Esophagus squamous epithelium (tissue), 5 donors: ENCODE measurements around the gene APOO. TPM values are rescaled to one million over a fixed set of nuclear protein-coding genes. Genes with fewer than 3 reads are reported as not detected.

Experiments used
- DNase-seq: peaks from one replicate; lab custom pipeline; 2025; lab: John Stamatoyannopoulos, UW
- H3K27ac ChIP-seq, 4 donors: fragments of 200-600 bp; sonication (generic); one replicate each; pipeline ENCODE4 v1.5.1; 2016 to 2019; ENCODE audit warnings: mild to moderate bottlenecking in 1 of 4
- H3K27me3 ChIP-seq, 4 donors: fragments of 200-600 bp; sonication (generic); 1 replicate in 3 of 4; 2 replicates in 1 of 4; pipeline versions ENCODE4 v1.5.1 to v1.6.0; 2017 to 2021; ENCODE audit warnings: antibody characterized with exemption in 1 of 4
- H3K36me3 ChIP-seq, 3 donors: fragments of 200-600 bp; sonication (generic); one replicate each; pipeline ENCODE4 v1.5.1; 2016 to 2019
- H3K4me1 ChIP-seq, 3 donors: fragments of 200-600 bp; sonication (generic); one replicate each; pipeline ENCODE4 v1.5.1; 2017 to 2019
- H3K4me3 ChIP-seq, 4 donors: fragments of 200-600 bp; sonication (generic); 1 replicate in 3 of 4; 2 replicates in 1 of 4; pipeline ENCODE4 v1.5.1; 2016 to 2019; ENCODE audit warnings: mild to moderate bottlenecking in 2 of 4, moderate library complexity in 1 of 4
- H3K9me3 ChIP-seq, 3 donors: fragments of 200-600 bp; sonication (generic); one replicate each; pipeline ENCODE4 v1.5.1; 2016 to 2019
- POLR2A ChIP-seq, 4 donors: fragments of 450-650 bp; IDR thresholded peaks; one replicate each; pipeline ENCODE4 v1.6.1; 2017; ENCODE audit warnings: antibody characterized with exemption in 4 of 4, mild to moderate bottlenecking in 4 of 4, moderate library complexity in 3 of 4
- WGBS, 2 donors: methylation state at CpG; one replicate each; pipeline ENCODE4 v1.1.5; 2018; 5-methylcytosine and 5-hydroxymethylcytosine counted together
- intact Hi-C: fragments of 100-400 bp; cut with DNase I; formaldehyde crosslinking; loops from one replicate; pipeline ENCODE4 v1.15.0; 2022
- total RNA-seq, 4 donors: library from RNA; depleted of rRNA; stranded (reverse); fragments of >200 nt; gene quantifications; one replicate each; pipeline ENCODE4 v1.1.0, GENCODE V29; 2016
- TF ChIP-seq, protein P1 (sequence below), 6 experiments: fragments of 450-650 bp in 4 of 6; fragments of 200-600 bp in 2 of 6; sonication (generic) in 2 of 6; IDR thresholded peaks; one replicate each; pipeline ENCODE4 v1.5.1; 2016 to 2019; ENCODE audit warnings: antibody characterized with exemption in 6 of 6, mild to moderate bottlenecking in 4 of 6, moderate library complexity in 4 of 6
- donor health status: DM: yes; HTN: yes; CAD: no.

Gene APOO
- total RNA-seq, 4 donors from 2014 or later: 10.5 to 25.1 (median 13.7) TPM

DNA sequence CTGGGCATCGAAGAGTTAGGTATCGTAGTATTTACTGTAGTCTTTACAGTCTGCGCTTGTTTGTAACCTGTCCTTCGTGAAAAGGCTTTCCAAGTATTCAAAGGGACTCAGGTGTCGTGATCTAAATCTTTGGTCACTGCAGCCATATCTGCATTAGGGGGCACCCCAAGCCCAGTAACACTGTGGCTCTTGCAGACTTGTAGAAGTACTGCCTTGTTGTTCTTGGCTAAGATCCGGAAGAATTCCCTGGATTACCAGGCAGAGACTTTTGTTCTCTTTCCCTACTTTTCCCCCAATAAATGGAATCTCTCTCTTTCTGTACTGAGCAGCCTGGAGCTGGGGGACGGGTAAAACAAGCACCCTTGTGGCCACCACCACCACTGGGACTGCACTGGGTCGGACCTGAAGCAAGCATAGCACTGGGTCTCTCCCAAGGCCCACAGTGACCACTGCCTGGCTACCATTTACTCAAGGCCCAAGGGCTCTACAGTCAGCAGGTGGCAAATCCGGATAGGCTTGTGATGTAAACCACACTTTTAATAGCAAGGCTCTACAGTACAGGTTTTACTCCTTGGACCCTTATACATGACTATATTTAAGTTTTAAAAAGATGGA, 12.1 kb upstream of the APOO start:
- no peaks in the 10 kb centered on the region for H3K36me3 ChIP-seq
- H3K27me3 ChIP-seq: no peaks in the 10 kb centered on the region
- intact Hi-C loops: no loop called here
- H3K9me3 ChIP-seq: peaks cover 0 to 4% (median 0%) of the 10 kb centered on the region in 3 donors
- WGBS, 2 donors: 76 to 81% methylated on average over 4 to 7 of the region's 9 CpGs
- no peaks in the 10 kb centered on the region for H3K4me1 ChIP-seq
- no peak for DNase-seq
- H3K27ac ChIP-seq: no peak overlapping the region
- TF ChIP-seq, protein P1, sequence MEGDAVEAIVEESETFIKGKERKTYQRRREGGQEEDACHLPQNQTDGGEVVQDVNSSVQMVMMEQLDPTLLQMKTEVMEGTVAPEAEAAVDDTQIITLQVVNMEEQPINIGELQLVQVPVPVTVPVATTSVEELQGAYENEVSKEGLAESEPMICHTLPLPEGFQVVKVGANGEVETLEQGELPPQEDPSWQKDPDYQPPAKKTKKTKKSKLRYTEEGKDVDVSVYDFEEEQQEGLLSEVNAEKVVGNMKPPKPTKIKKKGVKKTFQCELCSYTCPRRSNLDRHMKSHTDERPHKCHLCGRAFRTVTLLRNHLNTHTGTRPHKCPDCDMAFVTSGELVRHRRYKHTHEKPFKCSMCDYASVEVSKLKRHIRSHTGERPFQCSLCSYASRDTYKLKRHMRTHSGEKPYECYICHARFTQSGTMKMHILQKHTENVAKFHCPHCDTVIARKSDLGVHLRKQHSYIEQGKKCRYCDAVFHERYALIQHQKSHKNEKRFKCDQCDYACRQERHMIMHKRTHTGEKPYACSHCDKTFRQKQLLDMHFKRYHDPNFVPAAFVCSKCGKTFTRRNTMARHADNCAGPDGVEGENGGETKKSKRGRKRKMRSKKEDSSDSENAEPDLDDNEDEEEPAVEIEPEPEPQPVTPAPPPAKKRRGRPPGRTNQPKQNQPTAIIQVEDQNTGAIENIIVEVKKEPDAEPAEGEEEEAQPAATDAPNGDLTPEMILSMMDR (IDR thresholded peaks at IDR 0.05): no peak
- TF ChIP-seq POLR2A (IDR thresholded peaks at IDR 0.05): no peak
- no peak overlapping the region for H3K4me3 ChIP-seq

DNA sequence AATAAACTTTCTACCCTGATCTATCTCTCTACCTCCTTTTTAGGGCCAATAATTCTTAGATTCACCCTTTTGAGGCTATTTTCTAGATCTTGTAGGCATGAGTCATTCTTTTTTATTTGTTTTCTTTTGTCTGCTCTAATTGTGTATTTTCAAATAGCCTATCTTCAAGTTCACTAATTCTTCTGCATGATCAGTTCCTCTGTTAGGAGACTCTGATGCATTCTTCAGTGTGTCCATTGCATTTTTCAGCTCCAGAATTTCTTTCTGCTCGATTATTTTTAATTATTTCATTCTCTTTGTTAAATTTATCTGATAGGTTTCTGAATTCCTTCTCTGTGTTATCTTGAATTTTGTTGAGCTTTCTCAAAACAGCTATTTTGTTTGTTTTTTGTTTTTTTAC, 11.4 kb upstream of the APOO start:
- WGBS, 2 donors: 70 to 93% methylated on average over 1 of the region's 1 CpG
- peaks cover 0 to 4% (median 0%) of the 10 kb centered on the region in 3 donors for H3K9me3 ChIP-seq
- H3K27me3 ChIP-seq: no peaks in the 10 kb centered on the region
- intact Hi-C loops: no loop called here
- H3K4me3 ChIP-seq: no peak overlapping the region
- no peaks in the 10 kb centered on the region for H3K36me3 ChIP-seq
- H3K27ac ChIP-seq: no peak overlapping the region
- DNase-seq: no peak
- TF ChIP-seq, protein P1 (IDR thresholded peaks at IDR 0.05): no peak
- no peak for TF ChIP-seq POLR2A (IDR thresholded peaks at IDR 0.05)
- no peaks in the 10 kb centered on the region for H3K4me1 ChIP-seq

DNA sequence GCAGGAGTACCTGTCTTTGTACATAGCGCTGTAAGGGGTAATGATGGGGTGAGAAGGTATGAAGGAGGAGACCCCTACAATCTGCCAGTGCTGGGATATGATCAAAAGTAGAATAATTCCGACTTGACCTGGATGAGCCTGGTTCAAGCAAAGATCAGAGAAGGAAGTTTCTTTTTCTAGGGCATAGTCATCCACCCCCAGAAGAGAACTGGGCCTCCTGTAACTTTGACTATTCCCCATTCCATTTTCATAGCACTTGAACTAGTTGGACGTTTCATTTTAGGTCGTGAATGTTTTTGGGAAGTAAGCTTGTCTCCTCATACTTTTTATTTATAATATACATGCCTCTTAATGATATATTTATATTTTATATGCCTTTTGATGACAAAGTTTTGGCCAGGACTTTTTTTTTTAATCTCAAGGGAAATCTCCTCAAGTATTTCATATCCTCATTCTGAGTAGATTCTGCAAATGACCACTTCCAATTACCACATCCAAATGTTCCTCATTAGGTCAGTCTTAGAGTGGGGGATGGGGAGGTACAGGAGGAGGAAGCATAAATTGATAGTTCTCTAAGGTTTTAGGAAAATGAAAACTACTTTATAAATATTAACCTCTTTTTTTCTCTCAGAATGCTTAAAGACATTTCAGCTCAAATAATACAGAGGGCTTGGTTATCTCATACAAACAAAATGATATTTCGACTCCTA, 3.5 kb upstream of the APOO start:
- intact Hi-C loops: no loop called here
- no peak for DNase-seq
- TF ChIP-seq POLR2A (IDR thresholded peaks at IDR 0.05): no peak
- TF ChIP-seq, protein P1 (IDR thresholded peaks at IDR 0.05): no peak
- Histone ChIP-seq H3K4me3 (no peak overlapping the region), H3K9me3 (no peaks in the 10 kb centered on the region), H3K27ac (no peak overlapping the region), H3K36me3 (no peaks in the 10 kb centered on the region), H3K4me1 (peaks cover 0 to 17% (median 0%) of the 10 kb centered on the region in 3 donors), H3K27me3 (no peaks in the 10 kb centered on the region)
- WGBS, 2 donors: 68% methylated on average over 5 of the region's 5 CpGs

DNA sequence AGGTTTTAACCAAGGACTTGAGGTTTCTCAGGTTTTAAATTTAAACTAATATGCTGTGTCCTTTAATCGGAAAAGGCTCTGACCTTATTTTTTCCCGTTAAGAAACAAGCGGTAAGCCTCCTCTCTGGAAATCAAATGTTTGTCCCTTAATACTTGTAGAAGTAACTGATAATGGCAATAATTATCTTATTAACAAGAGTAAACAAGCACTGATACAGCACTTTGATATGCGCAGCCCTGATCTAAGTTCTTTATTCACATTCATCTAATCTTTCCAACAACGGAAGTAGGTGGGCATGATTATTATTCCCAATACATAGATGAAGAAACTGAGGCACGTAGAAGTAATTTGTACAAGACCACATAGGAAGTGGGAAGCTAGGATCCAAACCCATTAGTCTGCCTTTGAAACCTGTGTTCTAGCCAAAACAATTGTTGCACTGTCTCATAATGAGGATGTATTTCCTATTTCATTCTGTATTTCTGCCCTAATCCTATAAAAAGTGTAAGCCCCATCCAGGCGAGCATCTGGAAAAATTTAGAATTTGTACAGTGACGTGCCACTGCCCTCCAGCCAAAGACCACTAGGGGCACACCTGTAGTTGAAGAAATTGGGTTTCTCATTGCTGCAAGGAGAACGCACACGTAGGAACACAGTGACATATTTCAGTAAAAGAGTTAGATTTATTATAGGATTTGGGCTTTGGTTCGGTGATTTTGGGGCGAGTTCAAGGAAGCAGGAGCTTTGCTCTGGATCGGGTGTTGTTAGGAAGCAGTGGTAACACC, 674 bp upstream of the APOO start:
- Histone ChIP-seq H3K36me3 (no peaks in the 10 kb centered on the region), H3K4me1 (peaks cover 0 to 18% (median 0%) of the 10 kb centered on the region in 3 donors), H3K27me3 (no peaks in the 10 kb centered on the region), H3K9me3 (no peaks in the 10 kb centered on the region), H3K4me3 (peak overlapping the region in 3 of 4 donors; percentile 50 to 70 (median 62)), H3K27ac (peak overlapping the region; percentile 83 to 93 (median 88))
- no peak for TF ChIP-seq POLR2A (IDR thresholded peaks at IDR 0.05)
- TF ChIP-seq, protein P1 (IDR thresholded peaks at IDR 0.05): peak in 1 of 6 experiments; percentile 12
- intact Hi-C loops: loop anchor here (10.0 kb wide), 2 partner anchors 146 to 214 kb away; partner anchors contain the start of gene EIF2S3
- DNase-seq: no peak
- WGBS, 2 donors: 35 to 47% methylated on average over 13 of the region's 13 CpGs
